Karpas-422 (cell line): ENCODE measurements around the gene ODF4. TPM values are rescaled to one million over a fixed set of nuclear protein-coding genes. Genes with fewer than 3 reads are reported as not detected.
"Not testable (repeated sequence)": the region's sequence is repeated elsewhere in the genome, so short reads cannot be mapped to it uniquely, and the experiment has no call there.

Experiments
- DNase-seq: peaks from one replicate; pipeline ENCODE4 v3.0.0-alpha.2; 2015
- H2AFZ ChIP-seq: fragments of 200-600 bp; sonication (generic); 2 replicates; pipeline ENCODE4 v1.6.1; 2014; ENCODE audit warnings: antibody characterized with exemption, low read length, mixed read lengths
- H3K27ac ChIP-seq: fragments of 200-600 bp; sonication (generic); 2 replicates; pipeline ENCODE4 v1.5.1; 2014; ENCODE audit warnings: mild to moderate bottlenecking, low read length, moderate library complexity
- H3K27me3 ChIP-seq: fragments of 200-600 bp; sonication (generic); 2 replicates; pipeline ENCODE4 v1.6.1; 2014; ENCODE audit warnings: low read length, mixed read lengths
- H3K36me3 ChIP-seq: fragments of 200-600 bp; sonication (generic); 2 replicates; pipeline ENCODE4 v1.6.1; 2014; ENCODE audit warnings: low read length, mixed read lengths; ENCODE audit not compliant: insufficient read depth
- H3K4me1 ChIP-seq: fragments of 200-600 bp; sonication (generic); 2 replicates; pipeline ENCODE4 v1.6.1; 2014; ENCODE audit warnings: mild to moderate bottlenecking, low read length, mixed read lengths
- H3K4me2 ChIP-seq: fragments of 200-600 bp; sonication (generic); 2 replicates; pipeline ENCODE4 v1.6.1; 2014; ENCODE audit warnings: low read length, low read depth, mild to moderate bottlenecking; ENCODE audit not compliant: poor library complexity, severe bottlenecking
- H3K4me3 ChIP-seq: fragments of 200-600 bp; sonication (generic); 2 replicates; pipeline ENCODE4 v1.5.1; 2014; ENCODE audit warnings: mild to moderate bottlenecking, antibody characterized with exemption, low read length, mixed read lengths
- H3K79me2 ChIP-seq: fragments of 200-600 bp; sonication (generic); 2 replicates; pipeline ENCODE4 v1.6.1; 2014; ENCODE audit warnings: mild to moderate bottlenecking, low read length, mixed read lengths
- H3K9ac ChIP-seq: fragments of 200-600 bp; sonication (generic); 2 replicates; pipeline ENCODE4 v1.6.0; 2014; ENCODE audit warnings: low read length
- H3K9me2 ChIP-seq: fragments of 200-600 bp; sonication (generic), shearing (Covaris generic); replicated peaks from 2 replicates; pipeline ENCODE4 v1.6.0; 2014; ENCODE audit warnings: mild to moderate bottlenecking, low read length, moderate library complexity; ENCODE audit not compliant: insufficient read depth
- H3K9me3 ChIP-seq: fragments of 300-700, 200-600 bp; sonication (generic); 2 replicates; pipeline ENCODE4 v1.6.1; 2014; ENCODE audit warnings: low read length, mixed read lengths
- H4K20me1 ChIP-seq: fragments of 200-600 bp; sonication (generic); 2 replicates; pipeline ENCODE4 v1.6.1; 2014; ENCODE audit warnings: mild to moderate bottlenecking, antibody characterized with exemption, low read length, low read depth; ENCODE audit not compliant: insufficient read depth
- small RNA-seq: library from RNA; depleted of rRNA; stranded (forward); fragments of <200 nt; gene quantifications from one replicate; pipeline ENCODE3, GENCODE V24; 2014
- total RNA-seq: library from RNA; depleted of rRNA; stranded (reverse); fragments of >200 nt; shearing (Covaris generic); gene quantifications from 2 replicates; pipeline ENCODE4 v1.2.3, GENCODE V29; 2014; ENCODE audit warnings: low replicate concordance; rRNA removed

Gene ODF4
- total RNA-seq, 1 experiment from 2014 or later, result not detected

GRCh38 chr17:8394497-8394896 is 54.9 kb downstream of the ODF4 start:
- DNase-seq, H2AFZ ChIP-seq, H3K27me3 ChIP-seq, H4K20me1 ChIP-seq, H3K9me3 ChIP-seq, H3K4me3 ChIP-seq, H3K4me2 ChIP-seq, H3K9ac ChIP-seq, H3K9me2 ChIP-seq, H3K4me1 ChIP-seq, H3K36me3 ChIP-seq, H3K27ac ChIP-seq, H3K79me2 ChIP-seq: not testable (repeated sequence)

Small RNA genes within 50 kb of the gene (small RNA-seq; reads per million reads assigned to genes)
- 0.16 reads per million for gene RF00265

Other genes with a start within 250 kb of the ODF4 start
- gene ALOXE3, start 221.3 kb upstream of the ODF4 start, total RNA-seq, result 0.18 TPM in 1 of 2 replicates, not detected in the other
- 0.37 and 2.1 TPM in 2 replicates for gene HES7, start 215.7 kb upstream of the ODF4 start, total RNA-seq
- gene PER1, start 187.4 kb upstream of the ODF4 start, total RNA-seq, result 12.7 and 24.0 TPM in 2 replicates
- 24.5 and 47.7 TPM in 2 replicates for gene VAMP2, start 176.9 kb upstream of the ODF4 start, total RNA-seq
- gene TMEM107, start 163.5 kb upstream of the ODF4 start, total RNA-seq, result 70.7 and 134 TPM in 2 replicates
- 10.3 and 34.4 TPM in 2 replicates for gene BORCS6, start 149.7 kb upstream of the ODF4 start, total RNA-seq
- 71.0 and 82.4 TPM in 2 replicates for gene AURKB, start 129.3 kb upstream of the ODF4 start, total RNA-seq
- gene CTC1, start 91.8 kb upstream of the ODF4 start, total RNA-seq, result 16.4 and 19.7 TPM in 2 replicates
- gene PFAS, start 90.6 kb upstream of the ODF4 start, total RNA-seq, result 39.9 and 129 TPM in 2 replicates
- gene RANGRF, start 51.2 kb upstream of the ODF4 start, total RNA-seq, result 25.5 and 41.3 TPM in 2 replicates
- 4.8 and 7.6 TPM in 2 replicates for gene SLC25A35, start 44.4 kb upstream of the ODF4 start, total RNA-seq
- not detected in 2 replicates for gene ARHGEF15, start 29.6 kb upstream of the ODF4 start, total RNA-seq
- gene RPL26, start 43.4 kb downstream of the ODF4 start, total RNA-seq, result 4,201 and 4,757 TPM in 2 replicates
- gene RNF222, start 58.0 kb downstream of the ODF4 start, total RNA-seq, result not detected in 2 replicates
- gene NDEL1, start 96.0 kb downstream of the ODF4 start, total RNA-seq, result 26.0 and 48.6 TPM in 2 replicates